PFSK-1 (cell line): ENCODE data around the gene ESCO1.

Experiments
- POLR2AphosphoS5 ChIP-seq: IDR thresholded peaks from 2 replicates; pipeline ENCODE4 v1.6.1; 2012; ENCODE audit warnings: low read depth, mild to moderate bottlenecking, control low read depth, low read length, moderate library complexity
- SIN3A ChIP-seq: IDR thresholded peaks from 2 replicates; pipeline ENCODE4 v1.6.1; 2012; ENCODE audit warnings: mild to moderate bottlenecking, low read length, moderate library complexity, borderline replicate concordance; ENCODE audit not compliant: insufficient read depth
- TAF1 ChIP-seq: IDR thresholded peaks from 2 replicates; pipeline ENCODE4 v1.6.1; 2012; ENCODE audit warnings: low read length, control low read depth, borderline replicate concordance; ENCODE audit not compliant: insufficient read depth
- TF ChIP-seq, protein P1 (sequence below), 2 experiments: IDR thresholded peaks; 2 replicates each; pipeline versions ENCODE4 v1.6.1 to v1.8.0; 2011 to 2012; ENCODE audit warnings: low read depth in 2 of 2, low read length in 2 of 2, control low read depth in 1 of 2, inconsistent platforms in 1 of 2, mild to moderate bottlenecking in 1 of 2, moderate library complexity in 1 of 2; ENCODE audit not compliant: insufficient read depth in 1 of 2

DNA sequence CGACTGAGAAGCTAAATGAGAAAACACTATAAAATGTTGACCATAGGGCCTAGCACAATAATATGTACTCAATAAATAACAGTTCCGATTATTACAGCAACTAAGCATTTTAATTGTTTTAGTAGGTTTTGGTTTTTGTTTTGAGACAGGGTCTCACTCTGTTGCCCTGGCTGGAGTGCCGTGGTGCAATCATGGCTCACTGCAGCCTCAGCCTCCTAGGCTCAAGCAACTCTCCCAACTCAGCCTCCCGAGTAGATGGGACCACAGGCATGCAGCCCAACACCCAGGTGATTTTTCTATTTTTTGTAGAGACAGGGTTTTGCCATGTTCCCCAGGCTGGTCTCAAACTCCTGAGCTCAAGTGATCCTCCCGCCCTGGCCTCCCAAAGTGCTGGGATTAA is 54.1 kb downstream of the ESCO1 start:
- TF ChIP-seq POLR2AphosphoS5 (no peak), TAF1 (no peak), SIN3A (no peak)
- TF ChIP-seq, protein P1, sequence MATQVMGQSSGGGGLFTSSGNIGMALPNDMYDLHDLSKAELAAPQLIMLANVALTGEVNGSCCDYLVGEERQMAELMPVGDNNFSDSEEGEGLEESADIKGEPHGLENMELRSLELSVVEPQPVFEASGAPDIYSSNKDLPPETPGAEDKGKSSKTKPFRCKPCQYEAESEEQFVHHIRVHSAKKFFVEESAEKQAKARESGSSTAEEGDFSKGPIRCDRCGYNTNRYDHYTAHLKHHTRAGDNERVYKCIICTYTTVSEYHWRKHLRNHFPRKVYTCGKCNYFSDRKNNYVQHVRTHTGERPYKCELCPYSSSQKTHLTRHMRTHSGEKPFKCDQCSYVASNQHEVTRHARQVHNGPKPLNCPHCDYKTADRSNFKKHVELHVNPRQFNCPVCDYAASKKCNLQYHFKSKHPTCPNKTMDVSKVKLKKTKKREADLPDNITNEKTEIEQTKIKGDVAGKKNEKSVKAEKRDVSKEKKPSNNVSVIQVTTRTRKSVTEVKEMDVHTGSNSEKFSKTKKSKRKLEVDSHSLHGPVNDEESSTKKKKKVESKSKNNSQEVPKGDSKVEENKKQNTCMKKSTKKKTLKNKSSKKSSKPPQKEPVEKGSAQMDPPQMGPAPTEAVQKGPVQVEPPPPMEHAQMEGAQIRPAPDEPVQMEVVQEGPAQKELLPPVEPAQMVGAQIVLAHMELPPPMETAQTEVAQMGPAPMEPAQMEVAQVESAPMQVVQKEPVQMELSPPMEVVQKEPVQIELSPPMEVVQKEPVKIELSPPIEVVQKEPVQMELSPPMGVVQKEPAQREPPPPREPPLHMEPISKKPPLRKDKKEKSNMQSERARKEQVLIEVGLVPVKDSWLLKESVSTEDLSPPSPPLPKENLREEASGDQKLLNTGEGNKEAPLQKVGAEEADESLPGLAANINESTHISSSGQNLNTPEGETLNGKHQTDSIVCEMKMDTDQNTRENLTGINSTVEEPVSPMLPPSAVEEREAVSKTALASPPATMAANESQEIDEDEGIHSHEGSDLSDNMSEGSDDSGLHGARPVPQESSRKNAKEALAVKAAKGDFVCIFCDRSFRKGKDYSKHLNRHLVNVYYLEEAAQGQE (IDR thresholded peaks at IDR 0.05; ENCODE audit: insufficient read depth in 1 of 2, low read depth in 2 of 2, low read length in 2 of 2) = no peak
